Measurements from ENCODE around the gene UNC5B.

DNA sequence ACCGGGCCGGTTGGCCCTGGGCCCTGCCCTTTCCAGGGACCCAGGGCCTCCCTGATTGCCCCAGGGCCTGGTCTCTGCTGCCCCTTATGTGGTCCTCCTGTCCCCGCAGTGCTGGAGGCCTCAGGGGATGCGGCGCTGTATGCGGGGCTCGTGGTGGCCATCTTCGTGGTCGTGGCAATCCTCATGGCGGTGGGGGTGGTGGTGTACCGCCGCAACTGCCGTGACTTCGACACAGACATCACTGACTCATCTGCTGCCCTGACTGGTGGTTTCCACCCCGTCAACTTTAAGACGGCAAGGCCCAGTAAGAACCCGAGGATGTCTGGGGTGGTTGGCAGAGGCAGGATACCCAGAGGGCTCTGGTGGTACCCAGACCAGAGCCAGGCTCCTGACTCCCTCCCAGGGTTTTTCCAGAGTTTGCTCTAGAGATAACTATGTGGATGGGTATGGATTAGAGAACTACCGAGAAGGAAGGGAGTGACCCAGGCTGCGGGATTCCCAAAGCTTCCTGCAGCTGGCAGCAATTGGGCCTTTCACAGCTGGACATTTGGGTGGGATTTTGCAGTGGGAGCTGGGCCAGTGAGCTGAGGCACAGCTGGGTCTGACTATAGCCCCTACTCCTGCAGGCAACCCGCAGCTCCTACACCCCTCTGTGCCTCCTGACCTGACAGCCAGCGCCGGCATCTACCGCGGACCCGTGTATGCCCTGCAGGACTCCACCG, 78.6 kb downstream of the UNC5B start:
- TF ChIP-seq POLR2A (IDR thresholded peaks at IDR 0.05), result no peak
- TF ChIP-seq, protein P1, sequence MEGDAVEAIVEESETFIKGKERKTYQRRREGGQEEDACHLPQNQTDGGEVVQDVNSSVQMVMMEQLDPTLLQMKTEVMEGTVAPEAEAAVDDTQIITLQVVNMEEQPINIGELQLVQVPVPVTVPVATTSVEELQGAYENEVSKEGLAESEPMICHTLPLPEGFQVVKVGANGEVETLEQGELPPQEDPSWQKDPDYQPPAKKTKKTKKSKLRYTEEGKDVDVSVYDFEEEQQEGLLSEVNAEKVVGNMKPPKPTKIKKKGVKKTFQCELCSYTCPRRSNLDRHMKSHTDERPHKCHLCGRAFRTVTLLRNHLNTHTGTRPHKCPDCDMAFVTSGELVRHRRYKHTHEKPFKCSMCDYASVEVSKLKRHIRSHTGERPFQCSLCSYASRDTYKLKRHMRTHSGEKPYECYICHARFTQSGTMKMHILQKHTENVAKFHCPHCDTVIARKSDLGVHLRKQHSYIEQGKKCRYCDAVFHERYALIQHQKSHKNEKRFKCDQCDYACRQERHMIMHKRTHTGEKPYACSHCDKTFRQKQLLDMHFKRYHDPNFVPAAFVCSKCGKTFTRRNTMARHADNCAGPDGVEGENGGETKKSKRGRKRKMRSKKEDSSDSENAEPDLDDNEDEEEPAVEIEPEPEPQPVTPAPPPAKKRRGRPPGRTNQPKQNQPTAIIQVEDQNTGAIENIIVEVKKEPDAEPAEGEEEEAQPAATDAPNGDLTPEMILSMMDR (IDR thresholded peaks at IDR 0.05 in 8 of 11, conservative IDR thresholded peaks at IDR 0.05 in 3 of 11), result no peak
